HEK293 (cell line): ENCODE results near the gene ACTR1A.

ENCODE experiments used
- FEZF1 ChIP-seq: fragments of 450-650 bp; formaldehyde crosslinking; IDR thresholded peaks from 2 replicates; pipeline ENCODE4 v1.5.1; 2016; ENCODE audit warnings: missing biosample characterization, missing genetic modification characterization
- HOXA7 ChIP-seq: sonication (generic); formaldehyde crosslinking; IDR thresholded peaks from 2 replicates; pipeline ENCODE4 v1.8.1; 2022; ENCODE audit warnings: missing genetic modification reagents, borderline replicate concordance
- KLF8 ChIP-seq: fragments of 450-650 bp; formaldehyde crosslinking; IDR thresholded peaks from 2 replicates; pipeline ENCODE4 v1.5.1; 2016; ENCODE audit warnings: missing biosample characterization, missing genetic modification characterization
- MEIS1 ChIP-seq: sonication (generic); formaldehyde crosslinking; IDR thresholded peaks from 2 replicates; pipeline ENCODE4 v1.8.1; 2022; ENCODE audit warnings: missing genetic modification reagents, mild to moderate bottlenecking, borderline replicate concordance
- MYNN ChIP-seq: fragments of 450-650 bp; formaldehyde crosslinking; IDR thresholded peaks from 2 replicates; pipeline ENCODE4 v1.5.1; 2016; ENCODE audit warnings: missing biosample characterization, missing genetic modification characterization, borderline replicate concordance
- OSR2 ChIP-seq: fragments of 450-650 bp; formaldehyde crosslinking; IDR thresholded peaks from 2 replicates; pipeline ENCODE4 v1.5.1; 2016; ENCODE audit warnings: missing biosample characterization, missing genetic modification characterization
- PRDM10 ChIP-seq: fragments of 450-650 bp; formaldehyde crosslinking; IDR thresholded peaks from 2 replicates; pipeline ENCODE4 v1.5.1; 2016; ENCODE audit warnings: missing biosample characterization, missing genetic modification characterization
- SCRT1 ChIP-seq: fragments of 450-650 bp; formaldehyde crosslinking; IDR thresholded peaks from 2 replicates; pipeline ENCODE4 v1.5.1; 2016; ENCODE audit warnings: missing biosample characterization, missing genetic modification characterization, borderline replicate concordance
- SP2 ChIP-seq: fragments of 450-650 bp; formaldehyde crosslinking; IDR thresholded peaks from 2 replicates; pipeline ENCODE4 v1.5.1; 2016; ENCODE audit warnings: missing biosample characterization, missing genetic modification characterization
- ZBTB17 ChIP-seq: fragments of 450-650 bp; formaldehyde crosslinking; IDR thresholded peaks from 2 replicates; pipeline ENCODE4 v1.5.1; 2016; ENCODE audit warnings: missing biosample characterization, missing genetic modification characterization
- ZBTB21 ChIP-seq: fragments of 450-650 bp; formaldehyde crosslinking; IDR thresholded peaks from 2 replicates; pipeline ENCODE4 v1.5.1; 2017; ENCODE audit warnings: missing biosample characterization, missing genetic modification characterization
- ZNF148 ChIP-seq: fragments of 450-650 bp; formaldehyde crosslinking; IDR thresholded peaks from 2 replicates; pipeline ENCODE4 v1.5.0; 2017; ENCODE audit warnings: missing biosample characterization, missing genetic modification characterization, borderline replicate concordance
- ZNF223 ChIP-seq: fragments of 450-650 bp; formaldehyde crosslinking; IDR thresholded peaks from 2 replicates; pipeline ENCODE4 v1.5.1; 2016; ENCODE audit warnings: missing biosample characterization, missing genetic modification characterization
- ZNF248 ChIP-seq: fragments of 450-650 bp; formaldehyde crosslinking; IDR thresholded peaks from 2 replicates; pipeline ENCODE4 v1.5.1; 2017; ENCODE audit warnings: missing biosample characterization, missing genetic modification characterization
- ZNF311 ChIP-seq: fragments of 450-650 bp; formaldehyde crosslinking; IDR thresholded peaks from 2 replicates; pipeline ENCODE4 v1.5.1; 2017; ENCODE audit warnings: missing biosample characterization, missing genetic modification characterization, borderline replicate concordance
- ZNF473 ChIP-seq: fragments of 450-650 bp; formaldehyde crosslinking; IDR thresholded peaks from 2 replicates; pipeline ENCODE4 v1.5.1; 2017; ENCODE audit warnings: missing biosample characterization, missing genetic modification characterization
- ZNF488 ChIP-seq: fragments of 450-650 bp; formaldehyde crosslinking; IDR thresholded peaks from 2 replicates; pipeline ENCODE4 v1.5.1; 2016; ENCODE audit warnings: missing biosample characterization, missing genetic modification characterization
- ZNF510 ChIP-seq: fragments of 450-650 bp; formaldehyde crosslinking; IDR thresholded peaks from 2 replicates; pipeline ENCODE4 v1.5.1; 2018; ENCODE audit warnings: mild to moderate bottlenecking, missing genetic modification characterization, missing biosample characterization; ENCODE audit not compliant: insufficient replicate concordance
- ZNF548 ChIP-seq: fragments of 450-650 bp; formaldehyde crosslinking; IDR thresholded peaks from 2 replicates; pipeline ENCODE4 v1.5.1; 2016; ENCODE audit warnings: missing biosample characterization, missing genetic modification characterization
- ZNF549 ChIP-seq: fragments of 450-650 bp; IDR thresholded peaks from 2 replicates; pipeline ENCODE4 v1.5.1; 2018; ENCODE audit warnings: missing biosample characterization, missing genetic modification characterization, mild to moderate bottlenecking, inconsistent platforms, moderate library complexity
- ZNF585B ChIP-seq: fragments of 450-650 bp; formaldehyde crosslinking; IDR thresholded peaks from 2 replicates; pipeline ENCODE4 v1.5.1; 2016; ENCODE audit warnings: missing biosample characterization, missing genetic modification characterization
- ZNF621 ChIP-seq: fragments of 450-650 bp; formaldehyde crosslinking; IDR thresholded peaks from 2 replicates; pipeline ENCODE4 v1.5.1; 2017; ENCODE audit warnings: missing biosample characterization, missing genetic modification characterization
- ZNF707 ChIP-seq: fragments of 450-650 bp; formaldehyde crosslinking; IDR thresholded peaks from 2 replicates; pipeline ENCODE4 v1.5.1; 2016; ENCODE audit warnings: missing biosample characterization, missing genetic modification characterization
- ZNF791 ChIP-seq: fragments of 450-650 bp; formaldehyde crosslinking; IDR thresholded peaks from 2 replicates; pipeline ENCODE4 v1.5.1; 2016; ENCODE audit warnings: missing biosample characterization, missing genetic modification characterization
- ZNF830 ChIP-seq: fragments of 450-650 bp; IDR thresholded peaks from 2 replicates; pipeline ENCODE4 v1.5.0; 2018; ENCODE audit warnings: missing biosample characterization, missing genetic modification characterization, low read depth, mild to moderate bottlenecking, moderate library complexity
- ZSCAN5A ChIP-seq: fragments of 450-650 bp; formaldehyde crosslinking; IDR thresholded peaks from 2 replicates; pipeline ENCODE4 v1.5.1; 2016; ENCODE audit warnings: missing biosample characterization, missing genetic modification characterization
- TF ChIP-seq, protein P1 (sequence below): fragments of 450-650 bp; formaldehyde crosslinking; IDR thresholded peaks from 2 replicates; pipeline ENCODE4 v1.5.1; 2016; ENCODE audit warnings: missing biosample characterization, missing genetic modification characterization
- TF ChIP-seq, protein P2 (sequence below): fragments of 450-650 bp; formaldehyde crosslinking; IDR thresholded peaks from 2 replicates; pipeline ENCODE4 v1.5.1; 2016; ENCODE audit warnings: missing biosample characterization, missing genetic modification characterization

Gene ACTR1A

DNA sequence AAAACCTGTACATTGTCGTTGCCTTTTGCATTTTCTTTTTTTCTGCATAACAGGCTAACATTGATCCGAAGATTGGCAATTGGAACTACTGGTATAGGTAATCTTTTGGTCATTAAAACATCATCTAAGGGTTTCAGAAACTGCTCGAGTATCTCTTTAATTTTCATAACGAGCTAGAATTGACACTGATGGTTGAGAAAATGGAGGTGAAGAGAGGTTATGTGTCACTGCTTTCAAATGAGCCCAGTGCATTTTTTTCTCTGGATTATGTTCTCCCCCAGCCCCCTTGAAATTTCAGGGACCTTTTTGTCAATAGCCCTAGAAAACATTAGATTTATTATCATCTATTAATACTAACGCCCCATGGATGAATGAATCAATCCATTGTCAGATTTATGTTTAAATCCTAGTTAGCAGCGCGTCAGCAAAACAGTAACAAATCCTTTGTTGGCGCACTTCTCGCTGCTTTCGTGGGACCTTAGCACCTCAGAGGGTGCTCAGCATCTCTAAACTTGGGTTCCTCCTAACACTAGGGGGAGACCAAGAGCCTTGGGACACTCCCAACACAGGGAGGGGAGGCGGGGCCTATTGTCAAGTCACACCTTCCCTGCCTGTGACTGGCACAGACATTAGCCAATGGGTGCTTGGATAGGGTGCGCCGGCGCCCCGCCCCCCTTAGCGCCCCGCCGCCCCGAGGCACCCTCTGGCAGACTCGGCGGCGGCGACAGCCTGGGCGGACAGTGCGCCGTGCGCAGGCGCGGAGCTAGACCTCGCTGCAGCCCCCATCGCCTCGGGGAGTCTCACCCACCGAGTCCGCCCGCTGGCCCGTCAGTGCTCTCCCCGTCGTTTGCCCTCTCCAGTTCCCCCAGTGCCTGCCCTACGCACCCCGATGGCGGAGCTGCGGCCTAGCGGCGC is 1.0 kb upstream of the ACTR1A start, which contains the start of gene SUFU (continued):
- TF ChIP-seq ZNF148 (tag by site-specific recombination) (no peak), PRDM10 (tag by site-specific recombination) (peak; percentile 88), ZNF223 (tag by site-specific recombination) (no peak), FEZF1 (tag by site-specific recombination) (no peak), ZNF248 (tag by site-specific recombination) (no peak), KLF8 (peak; percentile 92), ZNF707 (tag by site-specific recombination) (no peak), HOXA7 (CRISPR knock-in tag) (no peak), ZNF621 (tag by site-specific recombination) (no peak), MEIS1 (no peak), ZNF510 (no peak), ZNF473 (tag by site-specific recombination) (no peak), ZBTB17 (no peak), ZNF791 (tag by site-specific recombination) (no peak), SP2 (peak; percentile 90), ZBTB21 (tag by site-specific recombination) (0 out of 2 replicates have a peak, but pooled peaks have one; percentile 11), ZSCAN5A (no peak), ZNF549 (tag by site-specific recombination) (no peak), SCRT1 (tag by site-specific recombination) (no peak), MYNN (no peak), ZNF311 (no peak), ZNF830 (tag by site-specific recombination) (no peak), ZNF585B (tag by site-specific recombination) (no peak), ZNF548 (no peak), OSR2 (no peak), ZNF488 (tag by site-specific recombination) (no peak)
- TF ChIP-seq, protein P1, sequence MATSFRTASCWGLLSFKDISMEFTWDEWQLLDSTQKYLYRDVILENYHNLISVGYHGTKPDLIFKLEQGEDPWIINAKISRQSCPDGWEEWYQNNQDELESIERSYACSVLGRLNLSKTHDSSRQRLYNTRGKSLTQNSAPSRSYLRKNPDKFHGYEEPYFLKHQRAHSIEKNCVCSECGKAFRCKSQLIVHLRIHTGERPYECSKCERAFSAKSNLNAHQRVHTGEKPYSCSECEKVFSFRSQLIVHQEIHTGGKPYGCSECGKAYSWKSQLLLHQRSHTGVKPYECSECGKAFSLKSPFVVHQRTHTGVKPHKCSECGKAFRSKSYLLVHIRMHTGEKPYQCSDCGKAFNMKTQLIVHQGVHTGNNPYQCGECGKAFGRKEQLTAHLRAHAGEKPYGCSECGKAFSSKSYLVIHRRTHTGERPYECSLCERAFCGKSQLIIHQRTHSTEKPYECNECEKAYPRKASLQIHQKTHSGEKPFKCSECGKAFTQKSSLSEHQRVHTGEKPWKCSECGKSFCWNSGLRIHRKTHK (tag by site-specific recombination) = no peak
- TF ChIP-seq, protein P2, sequence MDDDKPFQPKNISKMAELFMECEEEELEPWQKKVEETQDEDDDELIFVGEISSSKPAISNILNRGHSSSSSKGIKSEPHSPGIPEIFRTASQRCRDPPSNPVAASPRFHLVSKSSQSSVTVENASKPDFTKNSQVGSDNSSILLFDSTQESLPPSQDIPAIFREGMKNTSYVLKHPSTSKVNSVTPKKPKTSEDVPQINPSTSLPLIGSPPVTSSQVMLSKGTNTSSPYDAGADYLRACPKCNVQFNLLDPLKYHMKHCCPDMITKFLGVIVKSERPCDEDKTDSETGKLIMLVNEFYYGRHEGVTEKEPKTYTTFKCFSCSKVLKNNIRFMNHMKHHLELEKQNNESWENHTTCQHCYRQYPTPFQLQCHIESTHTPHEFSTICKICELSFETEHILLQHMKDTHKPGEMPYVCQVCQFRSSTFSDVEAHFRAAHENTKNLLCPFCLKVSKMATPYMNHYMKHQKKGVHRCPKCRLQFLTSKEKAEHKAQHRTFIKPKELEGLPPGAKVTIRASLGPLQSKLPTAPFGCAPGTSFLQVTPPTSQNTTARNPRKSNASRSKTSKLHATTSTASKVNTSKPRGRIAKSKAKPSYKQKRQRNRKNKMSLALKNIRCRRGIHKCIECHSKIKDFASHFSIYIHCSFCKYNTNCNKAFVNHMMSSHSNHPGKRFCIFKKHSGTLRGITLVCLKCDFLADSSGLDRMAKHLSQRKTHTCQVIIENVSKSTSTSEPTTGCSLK (tag by site-specific recombination) = no peak
